PC-3 (cell line): Measurements from ENCODE around the gene ANGPTL1. TPM values are rescaled to one million over a fixed set of nuclear protein-coding genes. Genes with fewer than 3 reads are reported as not detected.

Experiments
- ATAC-seq: fragments of 200-7000 bp; cut with Tn5 transposase; 2 replicates; pipeline ENCODE4 v1.9.1; 2020; ENCODE audit warnings: mild to moderate bottlenecking, moderate library complexity
- BruUV-seq: library from RNA; stranded (reverse); fragments of 400-500 nt; replicated peaks from 2 replicates; lab custom pipeline; 2021; lab: Mats Ljungman, UMichigan
- CTCF ChIA-PET: fragments of 300-600 bp; sonication (Branson Sonifier 250); formaldehyde crosslinking; loops from one replicate; lab custom pipeline; 2022; ENCODE audit warnings: antibody characterized with exemption; lab: Charles Lee
- POLR2A ChIA-PET: fragments of 300-600 bp; sonication (Branson Sonifier 250); formaldehyde crosslinking; loops from one replicate; lab custom pipeline; 2022; ENCODE audit warnings: antibody characterized with exemption; ENCODE audit not compliant: unreplicated experiment; lab: Charles Lee
- DNase-seq: peaks from one replicate; pipeline ENCODE4 v3.0.0-alpha.2; 2015
- H2AFZ ChIP-seq: fragments of 300-600 bp; sonication (generic); 2 replicates; pipeline ENCODE4 v1.6.0; 2016; ENCODE audit warnings: antibody characterized with exemption, low read length
- H3F3A ChIP-seq: fragments of 300-600 bp; sonication (generic); one replicate; pipeline ENCODE4 v1.6.0; 2017; ENCODE audit warnings: antibody characterized with exemption, low read length, control low read depth, mild to moderate bottlenecking; ENCODE audit not compliant: unreplicated experiment
- H3K27ac ChIP-seq: fragments of 300-600 bp; sonication (generic); 2 replicates; pipeline ENCODE4 v1.5.1; 2016; ENCODE audit warnings: mild to moderate bottlenecking, low read length
- H3K27me3 ChIP-seq: fragments of 300-600 bp; sonication (generic); 2 replicates; pipeline ENCODE4 v1.6.1; 2016; ENCODE audit warnings: low read length, mixed read lengths
- H3K36me3 ChIP-seq: fragments of 300-600 bp; sonication (generic); 2 replicates; pipeline ENCODE4 v1.6.1; 2016; ENCODE audit warnings: low read depth, mixed run types, low read length, mixed read lengths
- H3K4me1 ChIP-seq: fragments of 300-600 bp; sonication (generic); 2 replicates; pipeline ENCODE4 v1.5.1; 2016; ENCODE audit warnings: low read length; ENCODE audit not compliant: insufficient read depth
- H3K4me2 ChIP-seq: fragments of 300-600 bp; sonication (generic); 2 replicates; pipeline ENCODE4 v1.6.0; 2016; ENCODE audit warnings: low read length
- H3K4me3 ChIP-seq: fragments of 300-600 bp; sonication (generic); 2 replicates; pipeline ENCODE4 v1.5.1; 2016; ENCODE audit warnings: mild to moderate bottlenecking, low read length, mixed read lengths
- H3K79me2 ChIP-seq: fragments of 300-600 bp; sonication (generic); 2 replicates; pipeline ENCODE4 v1.6.1; 2017; ENCODE audit warnings: low read length, mixed read lengths
- H3K9ac ChIP-seq: fragments of 300-600 bp; sonication (generic); 2 replicates; pipeline ENCODE4 v1.6.0; 2016; ENCODE audit warnings: mild to moderate bottlenecking, low read length
- H3K9me2 ChIP-seq: fragments of 300-600 bp; sonication (generic); replicated peaks from 2 replicates; pipeline ENCODE4 v1.6.1; 2016; ENCODE audit warnings: mixed run types, low read length, mixed read lengths
- H3K9me3 ChIP-seq: fragments of 300-600 bp; sonication (generic); 2 replicates; pipeline ENCODE4 v1.6.1; 2016; ENCODE audit warnings: low read length, mixed read lengths
- H4K20me1 ChIP-seq: fragments of 300-600 bp; sonication (generic); 2 replicates; pipeline ENCODE4 v1.6.1; 2016; ENCODE audit warnings: low read length, mixed read lengths
- EZH2 ChIP-seq: fragments of 300-600 bp; sonication (generic); IDR thresholded peaks from one replicate; pipeline ENCODE4 v1.6.1; 2017; ENCODE audit warnings: antibody characterized with exemption, mild to moderate bottlenecking, low read length; ENCODE audit not compliant: unreplicated experiment
- EZH2phosphoT487 ChIP-seq: fragments of 300-600 bp; sonication (generic); IDR thresholded peaks from 2 replicates; pipeline ENCODE4 v1.6.1; 2018; ENCODE audit warnings: mild to moderate bottlenecking, antibody characterized with exemption, low read length, borderline replicate concordance
- intact Hi-C: fragments of 100-400 bp; cut with micrococcal nuclease; formaldehyde crosslinking; loops from 2 replicates; pipeline ENCODE4 v1.9.0; 2023
- total RNA-seq: library from RNA; depleted of rRNA; stranded (reverse); fragments of >200 nt; gene quantifications from 2 replicates; pipeline ENCODE4 v1.2.3, GENCODE V29; 2014
- TF ChIP-seq, protein P1 (sequence below): fragments of 300-600 bp; sonication (generic); conservative IDR thresholded peaks from 2 replicates; pipeline ENCODE4 v1.5.1; 2017; ENCODE audit warnings: antibody characterized with exemption, low read depth, mild to moderate bottlenecking, low read length

Gene ANGPTL1
- total RNA-seq, 1 experiment from 2014 or later = not detected

- H3K4me1 ChIP-seq = no peaks in the 10 kb centered on the region
- H3K79me2 ChIP-seq = no peaks in the 10 kb centered on the region
- H3K27me3 ChIP-seq = no peaks in the 10 kb centered on the region
- no peak overlapping the region for H3K9ac ChIP-seq
- ChIA-PET POLR2A (no interaction called here), CTCF (no interaction called here)
- no TSS peak for BruUV-seq
- no peaks in the 10 kb centered on the region for H4K20me1 ChIP-seq
- peaks cover 5% of the 10 kb centered on the region; the same call in 1 of the 2 replicates for H3K36me3 ChIP-seq
- ATAC-seq (no peak), DNase-seq (no peak)
- H3K4me3 ChIP-seq = no peak overlapping the region
- intact Hi-C loops = loop anchor here (10.0 kb wide), 1 partner anchor 361 kb away; no protein-coding TSS in a partner anchor
- H2AFZ ChIP-seq = no peak overlapping the region
- no peaks in the 10 kb centered on the region for H3F3A ChIP-seq
- H3K27ac ChIP-seq = no peak overlapping the region
- TF ChIP-seq EZH2 (no peak), EZH2phosphoT487 (no peak)
- TF ChIP-seq, protein P1, sequence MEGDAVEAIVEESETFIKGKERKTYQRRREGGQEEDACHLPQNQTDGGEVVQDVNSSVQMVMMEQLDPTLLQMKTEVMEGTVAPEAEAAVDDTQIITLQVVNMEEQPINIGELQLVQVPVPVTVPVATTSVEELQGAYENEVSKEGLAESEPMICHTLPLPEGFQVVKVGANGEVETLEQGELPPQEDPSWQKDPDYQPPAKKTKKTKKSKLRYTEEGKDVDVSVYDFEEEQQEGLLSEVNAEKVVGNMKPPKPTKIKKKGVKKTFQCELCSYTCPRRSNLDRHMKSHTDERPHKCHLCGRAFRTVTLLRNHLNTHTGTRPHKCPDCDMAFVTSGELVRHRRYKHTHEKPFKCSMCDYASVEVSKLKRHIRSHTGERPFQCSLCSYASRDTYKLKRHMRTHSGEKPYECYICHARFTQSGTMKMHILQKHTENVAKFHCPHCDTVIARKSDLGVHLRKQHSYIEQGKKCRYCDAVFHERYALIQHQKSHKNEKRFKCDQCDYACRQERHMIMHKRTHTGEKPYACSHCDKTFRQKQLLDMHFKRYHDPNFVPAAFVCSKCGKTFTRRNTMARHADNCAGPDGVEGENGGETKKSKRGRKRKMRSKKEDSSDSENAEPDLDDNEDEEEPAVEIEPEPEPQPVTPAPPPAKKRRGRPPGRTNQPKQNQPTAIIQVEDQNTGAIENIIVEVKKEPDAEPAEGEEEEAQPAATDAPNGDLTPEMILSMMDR = no peak
- H3K9me2 ChIP-seq = no peaks in the 10 kb centered on the region
- H3K4me2 ChIP-seq = no peak overlapping the region
- H3K9me3 ChIP-seq = no peaks in the 10 kb centered on the region
These were observed 25.1 kb upstream of the ANGPTL1 start for GRCh38 chr1:178895928-178896327.

- no TSS peak for BruUV-seq
- H3K27me3 ChIP-seq = no peaks in the 10 kb centered on the region
These were observed 15.7 kb upstream of the ANGPTL1 start for GRCh38 chr1:178886551-178886950.

DNA sequence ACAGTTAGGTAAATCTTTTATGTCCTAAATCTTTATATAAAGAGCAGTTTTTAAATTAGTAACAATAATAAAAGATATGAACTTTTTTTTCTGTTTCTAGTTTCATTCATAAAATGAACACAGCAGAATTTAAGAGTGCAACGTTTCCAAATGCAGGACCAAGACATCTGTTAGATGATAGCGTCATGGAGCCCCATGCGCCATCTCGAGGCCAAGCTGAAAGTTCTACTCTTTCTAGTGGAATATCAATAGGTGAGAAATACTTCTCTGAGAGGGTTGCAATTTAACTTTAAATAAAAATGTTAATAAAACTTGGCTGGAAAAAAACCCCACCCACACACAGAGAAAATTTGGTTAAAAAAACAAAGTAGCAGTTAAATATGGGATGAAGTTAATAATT is 15.0 kb upstream of the ANGPTL1 start:
- no peaks in the 10 kb centered on the region for H3K9me3 ChIP-seq
- CTCF ChIA-PET = no interaction called here
- no peaks in the 10 kb centered on the region for H4K20me1 ChIP-seq
- no peaks in the 10 kb centered on the region for H3K9me2 ChIP-seq
- intact Hi-C loops = no loop called here
- no peak overlapping the region for H3K4me3 ChIP-seq
- BruUV-seq = no TSS peak
- POLR2A ChIA-PET = no interaction called here
- no peak overlapping the region for H3K9ac ChIP-seq
- H3K4me2 ChIP-seq = no peak overlapping the region
- no peak overlapping the region for H3K27ac ChIP-seq
- no peak overlapping the region for H2AFZ ChIP-seq
- H3K27me3 ChIP-seq = no peaks in the 10 kb centered on the region
- no peaks in the 10 kb centered on the region for H3K79me2 ChIP-seq
- peaks cover 16% of the 10 kb centered on the region for H3K36me3 ChIP-seq
- H3K4me1 ChIP-seq = no peaks in the 10 kb centered on the region
- no peak for ATAC-seq
- H3F3A ChIP-seq = no peaks in the 10 kb centered on the region
- TF ChIP-seq EZH2 (no peak), EZH2phosphoT487 (no peak)
- TF ChIP-seq, protein P1 = no peak
- no peak for DNase-seq

More at GRCh38 chr1:178886551-178886950, 15.7 kb upstream of the ANGPTL1 start:
- no peaks in the 10 kb centered on the region for H3K9me3 ChIP-seq
- no peak for TF ChIP-seq EZH2phosphoT487
- TF ChIP-seq EZH2 = no peak
- TF ChIP-seq, protein P1 = no peak
- no peak overlapping the region for H3K4me3 ChIP-seq
- intact Hi-C loops = no loop called here
- H2AFZ ChIP-seq = no peak overlapping the region
- H3K4me1 ChIP-seq = no peaks in the 10 kb centered on the region
- no peaks in the 10 kb centered on the region for H4K20me1 ChIP-seq
- no peak for ATAC-seq
- ChIA-PET POLR2A (no interaction called here), CTCF (no interaction called here)
- no peak overlapping the region for H3K9ac ChIP-seq
- H3F3A ChIP-seq = no peaks in the 10 kb centered on the region
- H3K36me3 ChIP-seq = peaks cover 16% of the 10 kb centered on the region
- no peak overlapping the region for H3K27ac ChIP-seq
- no peak overlapping the region for H3K4me2 ChIP-seq
- DNase-seq = no peak
- no peaks in the 10 kb centered on the region for H3K79me2 ChIP-seq
- H3K9me2 ChIP-seq = no peaks in the 10 kb centered on the region
